HG02938 (cell line): Measurements from ENCODE around the gene CNIH2.
A peak's percentile ranks its signal among the peaks of the same experiment; 100 is the strongest.

Source experiments
- ATAC-seq: cut with Tn5 transposase; IDR thresholded peaks from one replicate; pipeline ENCODE4 v1.9.1; 2021; ENCODE audit warnings: mild to moderate bottlenecking, moderate library complexity; ENCODE audit not compliant: unreplicated experiment

Gene CNIH2

DNA sequence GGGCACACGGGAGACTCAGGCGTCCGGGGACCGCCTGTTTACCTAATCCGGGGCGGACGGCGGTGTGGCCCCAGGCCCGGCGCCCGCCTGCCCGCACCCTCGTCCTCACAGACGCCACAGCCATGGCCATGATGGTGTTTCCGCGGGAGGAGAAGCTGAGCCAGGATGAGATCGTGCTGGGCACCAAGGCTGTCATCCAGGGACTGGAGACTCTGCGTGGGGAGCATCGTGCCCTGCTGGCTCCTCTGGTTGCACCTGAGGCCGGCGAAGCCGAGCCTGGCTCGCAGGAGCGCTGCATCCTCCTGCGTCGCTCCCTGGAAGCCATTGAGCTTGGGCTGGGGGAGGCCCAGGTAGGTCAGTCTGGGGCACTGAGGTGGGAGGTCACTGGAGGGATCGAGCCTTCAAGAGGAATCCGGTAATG is 19.5 kb upstream of the CNIH2 start:
- no peak for ATAC-seq

GRCh38 chr11:66259225-66259624 is 18.8 kb upstream of the CNIH2 start:
- ATAC-seq: no peak

DNA sequence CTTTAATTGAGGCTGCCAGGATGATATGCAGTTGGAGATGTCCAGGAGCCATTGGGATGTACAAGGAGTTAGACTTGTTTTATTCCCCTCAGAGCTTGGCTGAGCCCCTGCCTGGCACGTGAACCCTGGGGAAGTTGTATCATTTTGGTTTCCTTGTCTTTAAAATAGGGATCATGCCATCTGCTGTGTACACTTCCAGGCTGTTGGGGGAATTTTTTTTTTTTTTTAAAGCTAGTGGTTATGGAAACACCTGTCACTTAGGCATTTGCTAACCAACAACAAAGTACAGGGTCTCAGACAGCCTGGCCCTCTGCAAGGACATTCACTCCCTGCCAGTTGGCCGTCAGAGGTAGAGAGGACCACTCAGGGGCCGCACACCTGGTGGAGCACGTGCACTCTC is 18.0 kb upstream of the CNIH2 start:
- no peak for ATAC-seq

DNA sequence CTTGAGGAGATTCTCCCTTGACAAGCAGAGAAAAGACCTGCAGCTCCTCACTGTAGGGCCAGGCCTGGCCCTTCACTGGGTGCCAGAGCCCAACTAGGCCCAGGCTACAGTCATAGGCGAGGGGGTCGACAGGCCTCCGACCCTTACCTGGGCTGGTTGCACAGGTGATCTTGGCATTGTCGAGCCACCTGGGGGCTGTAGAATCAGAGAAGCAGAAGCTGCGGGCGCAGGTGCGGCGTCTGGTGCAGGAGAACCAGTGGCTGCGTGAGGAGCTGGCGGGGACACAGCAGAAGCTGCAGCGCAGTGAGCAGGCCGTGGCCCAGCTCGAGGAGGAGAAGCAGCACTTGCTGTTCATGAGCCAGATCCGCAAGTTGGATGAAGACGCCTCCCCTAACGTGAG is 16.4 kb upstream of the CNIH2 start:
- no peak for ATAC-seq

GRCh38 chr11:66262191-66262590 is 15.8 kb upstream of the CNIH2 start:
- no peak for ATAC-seq

DNA sequence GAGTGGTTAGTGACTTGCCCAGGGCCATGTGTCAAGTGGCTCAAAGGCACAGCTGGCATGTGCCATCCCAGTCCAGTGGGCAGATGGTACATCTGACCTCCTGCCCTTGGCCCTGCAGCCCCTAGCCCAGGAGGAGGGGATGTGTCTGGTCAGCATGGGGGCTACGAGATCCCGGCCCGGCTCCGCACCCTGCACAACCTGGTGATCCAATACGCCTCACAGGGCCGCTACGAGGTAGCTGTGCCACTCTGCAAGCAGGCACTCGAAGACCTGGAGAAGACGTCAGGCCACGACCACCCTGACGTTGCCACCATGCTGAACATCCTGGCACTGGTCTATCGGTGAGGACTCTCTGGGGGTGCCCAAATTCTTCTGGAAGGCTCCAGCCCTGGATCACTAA is 15.3 kb upstream of the CNIH2 start:
- ATAC-seq: no peak

GRCh38 chr11:66263231-66263630 is 14.7 kb upstream of the CNIH2 start:
- ATAC-seq: no peak

- ATAC-seq: no peak
Observed at GRCh38 chr11:66263785-66264184, 14.2 kb upstream of the CNIH2 start.

GRCh38 chr11:66264383-66264782 is 13.6 kb upstream of the CNIH2 start:
- no peak for ATAC-seq

- ATAC-seq: no peak
Observed at GRCh38 chr11:66264914-66265313, 13.1 kb upstream of the CNIH2 start.

GRCh38 chr11:66265531-66266377 is 12.2 kb upstream of the CNIH2 start:
- ATAC-seq: no peak

- no peak for ATAC-seq
Observed at GRCh38 chr11:66266378-66267038, 11.5 kb upstream of the CNIH2 start.

DNA sequence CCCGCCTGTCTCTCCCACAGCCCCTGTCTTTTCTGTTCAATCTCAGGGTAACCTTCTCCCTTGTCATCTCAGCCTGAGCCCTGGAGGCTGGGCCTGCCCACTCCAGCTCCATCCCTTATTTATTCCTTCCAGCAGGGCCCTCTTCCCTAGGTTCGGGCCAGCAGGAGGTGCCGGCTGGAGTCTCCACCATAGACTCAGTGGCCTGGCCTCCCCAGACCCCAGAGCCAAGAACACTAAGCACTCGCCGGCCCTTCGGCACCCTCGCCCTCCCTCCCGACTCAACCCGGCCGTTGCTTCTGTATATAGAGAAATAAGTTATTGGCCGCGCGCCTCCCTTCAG is 11.0 kb upstream of the CNIH2 start:
- no peak for ATAC-seq

DNA sequence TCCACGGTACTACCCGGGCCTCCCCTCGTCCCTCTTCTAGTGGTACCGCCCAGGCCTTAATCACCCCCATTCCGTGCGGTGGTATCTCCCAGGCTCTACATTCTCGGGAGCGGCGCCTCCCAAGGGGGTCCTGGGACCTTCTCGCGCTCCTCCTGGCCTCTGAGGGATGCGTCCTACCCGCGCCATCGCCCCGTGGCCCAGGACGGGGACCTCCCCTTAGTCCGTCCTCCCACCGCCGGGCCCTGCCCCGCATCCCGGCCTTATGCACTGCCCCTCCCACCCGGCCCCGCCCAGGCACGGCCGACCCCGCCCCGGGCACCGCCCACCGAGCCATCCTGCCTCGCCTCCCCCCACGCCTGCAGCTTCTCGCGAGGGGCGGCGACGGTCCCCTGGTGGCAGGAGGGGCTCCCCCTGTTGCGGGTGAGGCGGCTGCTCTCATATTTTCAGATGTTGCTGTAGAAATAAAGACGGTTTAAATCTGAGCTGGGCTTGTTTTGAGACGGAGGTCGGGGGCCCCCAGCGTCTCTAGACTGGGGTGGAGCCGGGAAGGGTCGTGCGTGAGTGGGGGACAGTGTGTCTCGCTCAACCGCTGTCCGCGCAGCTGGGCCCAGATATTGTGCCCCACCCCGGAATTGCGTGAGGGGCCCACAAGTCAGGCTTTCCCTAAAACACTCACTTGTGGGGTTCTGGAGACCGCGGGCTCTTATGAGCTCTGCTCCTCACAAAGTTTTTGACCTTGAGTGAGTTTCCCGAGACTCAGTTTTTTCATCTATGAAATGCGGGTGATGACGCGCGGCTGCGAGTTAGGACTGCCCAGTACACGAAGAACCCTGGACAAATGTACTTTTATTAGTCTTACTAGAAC is 10.4 kb upstream of the CNIH2 start:
- peak; percentile 36 for ATAC-seq

DNA sequence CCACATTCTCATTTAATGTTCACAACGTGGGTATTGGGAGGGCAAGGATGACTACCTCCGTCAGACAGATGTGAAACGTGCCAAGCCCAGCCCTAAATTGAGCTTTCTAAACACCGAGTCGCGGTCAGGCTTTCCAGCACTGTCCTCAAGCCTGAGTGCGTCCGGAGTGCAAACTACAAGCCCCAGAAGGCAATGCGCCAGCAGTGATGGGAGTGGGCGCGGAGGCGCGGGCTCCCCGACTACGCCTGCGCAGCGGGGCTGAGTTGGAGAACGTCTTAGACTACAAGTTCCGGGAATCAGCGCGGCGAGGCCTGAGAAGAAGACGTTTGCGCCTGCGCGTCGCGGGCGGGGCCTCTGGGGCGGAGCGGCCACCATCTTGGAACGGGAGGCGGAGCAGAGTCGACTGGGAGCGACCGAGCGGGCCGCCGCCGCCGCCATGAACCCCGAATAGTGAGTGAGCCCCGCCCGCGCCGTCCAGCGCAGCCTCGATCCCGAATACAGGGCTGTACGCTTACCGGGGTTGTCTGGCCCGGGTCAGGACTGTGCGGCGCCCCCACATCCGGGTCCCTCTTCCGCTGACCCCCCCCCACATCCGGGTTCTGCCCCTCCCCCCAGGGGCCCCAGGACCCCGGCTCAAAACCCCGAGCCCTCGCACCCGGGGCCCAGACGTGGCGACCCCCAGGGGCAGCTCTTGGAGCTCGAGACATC is 9.6 kb upstream of the CNIH2 start, which contains the start of gene RAB1B:
RAB1B (plus strand) TSS at position 396 of the 708 bp plus-strand sequence; CDS start at position 437, 41 bp downstream.
- peak; percentile 63 for ATAC-seq

GRCh38 chr11:66268952-66269905 is 8.7 kb upstream of the CNIH2 start:
- ATAC-seq: no peak

DNA sequence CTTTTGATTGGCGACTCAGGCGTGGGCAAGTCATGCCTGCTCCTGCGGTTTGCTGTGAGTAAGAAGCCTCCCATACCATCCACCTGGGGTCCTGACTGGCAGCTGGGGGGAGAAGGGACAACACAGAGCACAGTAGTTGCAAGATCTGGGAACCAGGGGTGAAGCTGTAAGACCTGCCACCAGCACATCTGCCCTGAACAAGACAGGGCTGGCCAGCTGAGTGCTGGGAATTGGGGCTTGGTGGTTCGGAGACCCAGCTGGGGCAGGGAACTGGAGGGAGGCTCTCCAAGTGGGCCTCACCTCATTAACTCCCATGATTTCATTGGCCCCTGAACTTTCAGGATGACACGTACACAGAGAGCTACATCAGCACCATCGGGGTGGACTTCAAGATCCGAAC is 6.2 kb upstream of the CNIH2 start:
- no peak for ATAC-seq

GRCh38 chr11:66272596-66272995 is 5.4 kb upstream of the CNIH2 start:
- no peak for ATAC-seq

DNA sequence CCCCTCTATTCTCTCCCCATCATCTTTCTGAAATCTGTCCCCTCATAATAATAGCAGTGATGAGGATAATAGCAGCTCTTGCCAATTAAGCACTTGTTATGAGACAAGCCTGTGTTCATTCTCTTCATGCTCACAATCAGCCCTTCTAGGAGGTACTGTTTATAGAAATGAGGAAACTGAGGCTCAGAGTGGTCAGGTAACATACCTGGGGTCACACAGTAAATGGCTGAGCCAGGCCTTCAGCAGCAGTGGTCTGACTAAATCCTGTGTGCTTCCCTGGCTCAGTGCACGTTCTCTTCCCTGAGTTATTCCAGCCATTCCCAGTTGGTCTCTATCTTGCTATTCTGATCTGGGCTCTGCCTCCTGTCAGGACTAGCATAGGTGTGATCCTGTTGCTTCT is 3.8 kb upstream of the CNIH2 start:
- no peak for ATAC-seq

GRCh38 chr11:66275396-66275795 is 2.6 kb upstream of the CNIH2 start:
- ATAC-seq: no peak
